ENCODE data around the gene TOR4A.
"Not testable (repeated sequence)": the region's sequence is repeated elsewhere in the genome, so short reads cannot be mapped to it uniquely, and the experiment has no call there.

TOR4A gene

GRCh38 chr9:137256362-137256761 is 21.2 kb upstream of the TOR4A start:
- TF ChIP-seq, protein P1, sequence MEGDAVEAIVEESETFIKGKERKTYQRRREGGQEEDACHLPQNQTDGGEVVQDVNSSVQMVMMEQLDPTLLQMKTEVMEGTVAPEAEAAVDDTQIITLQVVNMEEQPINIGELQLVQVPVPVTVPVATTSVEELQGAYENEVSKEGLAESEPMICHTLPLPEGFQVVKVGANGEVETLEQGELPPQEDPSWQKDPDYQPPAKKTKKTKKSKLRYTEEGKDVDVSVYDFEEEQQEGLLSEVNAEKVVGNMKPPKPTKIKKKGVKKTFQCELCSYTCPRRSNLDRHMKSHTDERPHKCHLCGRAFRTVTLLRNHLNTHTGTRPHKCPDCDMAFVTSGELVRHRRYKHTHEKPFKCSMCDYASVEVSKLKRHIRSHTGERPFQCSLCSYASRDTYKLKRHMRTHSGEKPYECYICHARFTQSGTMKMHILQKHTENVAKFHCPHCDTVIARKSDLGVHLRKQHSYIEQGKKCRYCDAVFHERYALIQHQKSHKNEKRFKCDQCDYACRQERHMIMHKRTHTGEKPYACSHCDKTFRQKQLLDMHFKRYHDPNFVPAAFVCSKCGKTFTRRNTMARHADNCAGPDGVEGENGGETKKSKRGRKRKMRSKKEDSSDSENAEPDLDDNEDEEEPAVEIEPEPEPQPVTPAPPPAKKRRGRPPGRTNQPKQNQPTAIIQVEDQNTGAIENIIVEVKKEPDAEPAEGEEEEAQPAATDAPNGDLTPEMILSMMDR (IDR thresholded peaks at IDR 0.05; ENCODE audit: insufficient read depth, low read depth, low read length, missing control alignments) = no peak
- DNase-seq (ENCODE audit: low read depth) = no peak
- H3K4me3 ChIP-seq (ENCODE audit: low read length) = peak overlapping the region; percentile 89

DNA sequence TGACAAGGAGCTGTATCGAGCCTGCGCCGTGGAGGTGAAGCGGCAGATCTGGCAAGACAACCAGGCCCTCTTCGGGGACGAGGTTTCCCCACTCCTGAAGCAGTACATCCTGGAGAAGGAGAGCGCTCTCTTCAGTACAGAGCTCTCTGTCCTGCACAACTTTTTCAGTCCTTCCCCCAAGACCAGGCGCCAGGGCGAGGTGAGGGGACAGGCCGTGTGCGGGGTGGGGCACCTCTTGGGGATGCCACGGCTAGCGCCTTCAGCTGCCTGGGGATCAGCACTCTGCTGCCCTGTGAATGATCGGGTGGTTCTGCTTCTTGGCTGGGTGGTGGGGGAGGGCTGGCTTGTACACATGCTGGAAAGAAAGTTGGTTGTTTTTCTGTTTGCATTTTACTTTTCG is 20.7 kb upstream of the TOR4A start:
- no peak for DNase-seq (ENCODE audit: low read depth)
- TF ChIP-seq, protein P1 (IDR thresholded peaks at IDR 0.05; ENCODE audit: insufficient read depth, low read depth, low read length, missing control alignments) = no peak
- H3K4me3 ChIP-seq (ENCODE audit: low read length) = peak overlapping the region; percentile 89

GRCh38 chr9:137262173-137262908 is 15.2 kb upstream of the TOR4A start:
- not testable (repeated sequence) for DNase-seq (ENCODE audit: low read depth)
- TF ChIP-seq, protein P1 (IDR thresholded peaks at IDR 0.05; ENCODE audit: insufficient read depth, low read depth, low read length, missing control alignments) = peak; percentile 50

DNA sequence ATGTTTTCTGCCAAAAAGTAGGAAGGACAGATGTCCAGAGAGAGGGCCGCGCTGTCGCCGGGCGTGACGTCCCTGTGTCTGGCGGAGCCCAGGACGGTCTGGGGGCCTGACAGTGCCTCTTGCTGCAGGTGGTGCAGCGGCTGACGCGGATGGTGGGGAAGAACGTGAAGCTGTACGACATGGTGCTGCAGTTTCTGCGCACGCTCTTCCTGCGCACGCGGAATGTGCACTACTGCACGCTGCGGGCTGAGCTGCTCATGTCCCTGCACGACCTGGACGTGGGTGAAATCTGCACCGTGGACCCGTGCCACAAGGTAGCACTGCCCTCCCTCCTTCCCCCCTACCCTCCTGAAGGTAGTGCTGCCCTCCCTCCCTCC is 14.6 kb upstream of the TOR4A start:
- H3K4me3 ChIP-seq (ENCODE audit: low read length) = no peak overlapping the region
- DNase-seq (ENCODE audit: low read depth) = no peak
- TF ChIP-seq, protein P1 (IDR thresholded peaks at IDR 0.05; ENCODE audit: insufficient read depth, low read depth, low read length, missing control alignments) = no peak

More at GRCh38 chr9:137262173-137262908, 15.2 kb upstream of the TOR4A start:
- H3K4me3 ChIP-seq (ENCODE audit: low read length) = not testable (repeated sequence)

DNA sequence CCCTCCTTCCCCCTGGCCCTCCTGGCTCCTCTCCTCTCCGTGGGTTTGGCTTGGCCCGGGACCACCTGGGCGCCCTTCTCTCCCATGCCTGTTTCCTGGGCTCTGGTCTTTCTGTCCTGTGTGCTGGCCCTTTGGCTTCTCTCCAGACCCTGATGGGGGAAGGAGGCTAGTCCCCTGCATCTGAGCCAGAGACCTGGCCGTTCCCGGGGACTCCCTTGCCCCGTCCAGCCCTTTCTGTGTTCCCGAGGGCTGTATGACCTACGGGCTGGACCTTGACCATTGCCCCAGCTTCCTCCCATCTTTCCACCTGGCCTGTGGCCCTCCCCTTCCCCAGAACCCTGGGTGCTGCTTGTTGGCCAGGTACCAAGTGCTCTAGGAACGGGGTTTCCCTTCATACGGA is 14.0 kb upstream of the TOR4A start:
- no peak for DNase-seq (ENCODE audit: low read depth)
- TF ChIP-seq, protein P1 (IDR thresholded peaks at IDR 0.05; ENCODE audit: insufficient read depth, low read depth, low read length, missing control alignments) = no peak
- no peak overlapping the region for H3K4me3 ChIP-seq (ENCODE audit: low read length)

- no peak for DNase-seq (ENCODE audit: low read depth)
- TF ChIP-seq, protein P1 (IDR thresholded peaks at IDR 0.05; ENCODE audit: insufficient read depth, low read depth, low read length, missing control alignments) = no peak
- H3K4me3 ChIP-seq (ENCODE audit: low read length) = no peak overlapping the region
Measured at GRCh38 chr9:137264067-137264466, 13.5 kb upstream of the TOR4A start.
